ENCODE measurements around the gene TBC1D2.

The TBC1D2 gene

DNA sequence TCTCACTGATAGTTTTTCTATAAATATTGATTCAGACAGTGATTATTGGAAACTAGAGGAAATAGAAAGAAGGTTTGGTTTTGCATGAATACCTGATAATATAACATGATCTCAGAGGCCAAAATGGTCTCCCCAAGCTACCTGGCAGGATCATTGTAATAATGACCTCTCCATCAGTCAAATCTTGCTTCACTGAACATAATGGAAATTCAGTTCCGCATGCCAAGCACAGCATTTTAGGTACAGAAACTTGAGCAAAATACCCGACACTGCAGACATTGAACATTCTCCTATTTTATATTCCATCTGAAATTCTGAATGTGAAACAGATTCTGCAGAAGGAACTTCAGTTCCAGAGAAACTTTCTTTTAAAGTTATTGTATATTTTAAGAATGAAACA is 9.1 kb upstream of the TBC1D2 start:
- no peak for TF ChIP-seq POLR2AphosphoS5 (IDR thresholded peaks at IDR 0.05; ENCODE audit: borderline replicate concordance, low read depth, low read length)
- TF ChIP-seq FOXP2 (optimal IDR thresholded peaks at IDR 0.05; ENCODE audit: control extremely low read depth, extremely low read length, insufficient read depth) = no peak
- no peak for TF ChIP-seq EZH2 (IDR thresholded peaks at IDR 0.05)
- Histone ChIP-seq H3K9me3 (ENCODE audit: low read depth, low read length) (no peaks in the 10 kb centered on the region), H3K9ac (ENCODE audit: insufficient read length) (no peak overlapping the region), H3K4me3 (no peak overlapping the region), H3K27ac (no peak overlapping the region), H3K36me3 (ENCODE audit: insufficient read depth, low read length) (no peaks in the 10 kb centered on the region)
- no peak for DNase-seq (ENCODE audit: low read depth, low spot score)

DNA sequence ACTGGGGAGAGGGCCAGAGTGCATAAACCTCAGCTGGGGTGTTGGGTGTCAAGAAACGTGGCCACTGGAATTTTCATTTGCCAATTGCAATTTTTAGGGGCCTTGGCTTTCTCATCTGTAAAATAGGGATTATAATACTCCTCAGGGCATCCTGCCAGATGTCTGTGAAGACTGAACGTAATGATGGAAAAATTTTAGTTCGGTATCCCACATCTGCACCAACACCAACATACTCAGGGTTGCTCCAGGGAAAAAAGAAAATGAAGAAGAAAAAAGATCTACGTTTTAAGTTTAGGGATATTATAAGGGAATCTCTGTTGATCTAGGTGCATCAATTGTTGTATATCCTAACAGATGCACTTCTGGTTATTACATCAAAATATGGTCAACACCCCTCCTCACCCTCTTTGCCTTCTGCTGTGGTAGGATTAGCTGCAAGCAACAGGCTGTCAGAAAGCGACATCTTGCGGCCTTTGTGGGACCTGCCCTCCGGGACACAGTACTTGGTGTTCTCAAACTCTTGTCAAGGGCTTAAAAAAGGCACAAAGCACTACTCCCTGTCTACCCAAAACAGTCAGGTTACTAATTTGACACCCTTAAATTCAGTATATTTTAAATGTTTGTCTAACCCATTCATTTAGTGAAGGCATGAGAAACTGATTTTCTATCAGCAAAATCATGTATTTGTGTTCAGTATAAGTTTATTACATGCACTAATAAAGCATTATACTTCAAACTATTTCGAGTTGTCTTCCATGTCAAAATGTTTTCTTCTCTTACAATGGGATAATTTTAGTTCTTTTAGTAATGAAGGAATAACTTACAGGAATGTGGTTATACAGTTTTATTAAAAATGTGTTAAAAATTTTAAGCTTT is 8.3 kb upstream of the TBC1D2 start:
- Histone ChIP-seq H3K9me3 (ENCODE audit: low read depth, low read length) (no peaks in the 10 kb centered on the region), H3K4me3 (no peak overlapping the region), H3K27ac (no peak overlapping the region), H3K9ac (ENCODE audit: insufficient read length) (no peak overlapping the region), H3K36me3 (ENCODE audit: insufficient read depth, low read length) (no peaks in the 10 kb centered on the region)
- TF ChIP-seq FOXP2 (optimal IDR thresholded peaks at IDR 0.05; ENCODE audit: control extremely low read depth, extremely low read length, insufficient read depth) (no peak), EZH2 (IDR thresholded peaks at IDR 0.05) (no peak), POLR2AphosphoS5 (IDR thresholded peaks at IDR 0.05; ENCODE audit: borderline replicate concordance, low read depth, low read length) (no peak)
- DNase-seq (ENCODE audit: low read depth, low spot score) = peak; percentile 42

DNA sequence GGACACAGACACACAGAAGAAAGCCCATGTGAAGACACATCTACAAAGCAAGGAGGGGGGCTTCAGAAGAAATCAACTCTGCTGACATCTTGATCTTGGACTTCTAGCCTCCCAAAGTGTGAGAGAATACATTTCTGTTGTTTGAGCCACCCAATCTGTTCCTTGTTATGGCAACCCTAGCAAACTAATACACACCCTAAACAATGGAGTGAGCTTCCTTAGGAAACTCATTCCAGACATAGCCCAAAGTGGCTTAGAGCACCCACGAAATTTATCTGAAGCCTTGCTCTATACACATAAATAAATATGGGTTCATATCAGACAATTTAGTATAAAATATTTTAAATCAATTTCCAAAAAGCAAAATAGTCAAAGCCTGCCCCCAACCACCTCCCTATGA is 7.6 kb upstream of the TBC1D2 start:
- TF ChIP-seq POLR2AphosphoS5 (IDR thresholded peaks at IDR 0.05; ENCODE audit: borderline replicate concordance, low read depth, low read length) (no peak), FOXP2 (optimal IDR thresholded peaks at IDR 0.05; ENCODE audit: control extremely low read depth, extremely low read length, insufficient read depth) (no peak), EZH2 (IDR thresholded peaks at IDR 0.05) (no peak)
- H3K9ac ChIP-seq (ENCODE audit: insufficient read length) = no peak overlapping the region
- H3K4me3 ChIP-seq = no peak overlapping the region
- no peaks in the 10 kb centered on the region for H3K9me3 ChIP-seq (ENCODE audit: low read depth, low read length)
- DNase-seq (ENCODE audit: low read depth, low spot score) = no peak
- H3K36me3 ChIP-seq (ENCODE audit: insufficient read depth, low read length) = no peaks in the 10 kb centered on the region
- H3K27ac ChIP-seq = no peak overlapping the region

DNA sequence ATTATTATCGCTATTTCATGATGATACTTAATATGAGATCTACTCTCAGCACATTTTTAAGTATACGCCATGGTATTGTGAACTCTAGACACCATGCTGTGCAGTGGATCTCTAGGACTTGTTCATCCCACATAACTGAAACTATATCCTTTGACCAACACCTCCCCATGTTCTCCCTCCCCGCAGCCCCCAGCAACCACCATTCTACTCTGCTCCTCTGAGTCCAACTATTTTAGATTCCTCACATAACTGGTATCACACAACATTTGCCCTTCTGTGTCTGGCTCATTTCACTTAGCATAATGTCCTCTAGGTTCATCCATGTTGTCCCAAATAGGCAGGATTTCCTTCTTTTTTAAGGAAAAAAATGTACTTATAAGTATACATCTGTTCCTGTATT is 6.6 kb upstream of the TBC1D2 start:
- no peak for DNase-seq (ENCODE audit: low read depth, low spot score)
- Histone ChIP-seq H3K27ac (no peak overlapping the region), H3K9me3 (ENCODE audit: low read depth, low read length) (no peaks in the 10 kb centered on the region), H3K36me3 (ENCODE audit: insufficient read depth, low read length) (no peaks in the 10 kb centered on the region), H3K9ac (ENCODE audit: insufficient read length) (no peak overlapping the region), H3K4me3 (no peak overlapping the region)
- TF ChIP-seq FOXP2 (optimal IDR thresholded peaks at IDR 0.05; ENCODE audit: control extremely low read depth, extremely low read length, insufficient read depth) = no peak
- no peak for TF ChIP-seq EZH2 (IDR thresholded peaks at IDR 0.05)
- no peak for TF ChIP-seq POLR2AphosphoS5 (IDR thresholded peaks at IDR 0.05; ENCODE audit: borderline replicate concordance, low read depth, low read length)

DNA sequence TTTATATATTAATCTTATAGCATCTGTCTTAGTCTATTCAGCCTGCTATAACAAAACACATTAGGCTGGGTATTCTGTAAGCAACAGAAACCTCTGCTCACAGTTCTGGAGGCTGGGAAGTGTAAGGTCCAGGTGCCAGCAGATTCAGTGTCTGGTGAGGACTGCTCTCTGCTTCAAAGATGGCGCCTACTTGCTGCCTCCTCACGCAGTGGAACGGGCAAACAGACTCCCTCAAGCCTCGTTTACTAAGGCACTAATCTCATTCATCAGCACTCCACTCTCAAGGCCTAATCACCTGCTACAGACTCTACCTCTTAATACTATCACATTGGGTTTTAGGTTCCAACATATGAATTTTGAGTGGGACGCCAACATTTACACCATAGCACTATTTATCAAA is 5.2 kb upstream of the TBC1D2 start:
- Histone ChIP-seq H3K9ac (ENCODE audit: insufficient read length) (no peak overlapping the region), H3K4me3 (no peak overlapping the region), H3K9me3 (ENCODE audit: low read depth, low read length) (no peaks in the 10 kb centered on the region), H3K36me3 (ENCODE audit: insufficient read depth, low read length) (no peaks in the 10 kb centered on the region), H3K27ac (no peak overlapping the region)
- TF ChIP-seq EZH2 (IDR thresholded peaks at IDR 0.05) (no peak), FOXP2 (optimal IDR thresholded peaks at IDR 0.05; ENCODE audit: control extremely low read depth, extremely low read length, insufficient read depth) (no peak), POLR2AphosphoS5 (IDR thresholded peaks at IDR 0.05; ENCODE audit: borderline replicate concordance, low read depth, low read length) (no peak)
- no peak for DNase-seq (ENCODE audit: low read depth, low spot score)

DNA sequence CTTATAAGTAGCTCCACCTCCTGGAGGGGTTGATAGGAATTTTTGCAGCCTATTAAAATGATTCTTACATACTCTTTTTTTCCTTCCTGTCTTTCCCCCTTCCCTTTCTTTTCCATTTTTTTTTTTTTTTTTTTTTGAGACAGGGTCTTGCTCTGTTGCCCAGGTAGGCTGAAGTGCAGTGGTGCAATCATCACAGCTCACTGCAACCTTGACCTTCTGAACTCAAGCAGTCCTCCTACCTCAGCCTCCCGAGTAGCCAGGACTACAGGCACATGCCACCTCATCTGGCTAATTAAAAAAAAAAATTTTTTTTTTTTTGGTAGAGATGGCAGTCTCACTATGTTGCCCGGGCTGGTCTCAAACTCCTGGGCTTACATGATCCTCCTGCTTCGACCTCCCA is 4.3 kb upstream of the TBC1D2 start:
- DNase-seq (ENCODE audit: low read depth, low spot score) = no peak
- TF ChIP-seq POLR2AphosphoS5 (IDR thresholded peaks at IDR 0.05; ENCODE audit: borderline replicate concordance, low read depth, low read length) (no peak), EZH2 (IDR thresholded peaks at IDR 0.05) (no peak), FOXP2 (optimal IDR thresholded peaks at IDR 0.05; ENCODE audit: control extremely low read depth, extremely low read length, insufficient read depth) (no peak)
- Histone ChIP-seq H3K9me3 (ENCODE audit: low read depth, low read length) (no peaks in the 10 kb centered on the region), H3K27ac (no peak overlapping the region), H3K36me3 (ENCODE audit: insufficient read depth, low read length) (no peaks in the 10 kb centered on the region), H3K4me3 (no peak overlapping the region), H3K9ac (ENCODE audit: insufficient read length) (no peak overlapping the region)

DNA sequence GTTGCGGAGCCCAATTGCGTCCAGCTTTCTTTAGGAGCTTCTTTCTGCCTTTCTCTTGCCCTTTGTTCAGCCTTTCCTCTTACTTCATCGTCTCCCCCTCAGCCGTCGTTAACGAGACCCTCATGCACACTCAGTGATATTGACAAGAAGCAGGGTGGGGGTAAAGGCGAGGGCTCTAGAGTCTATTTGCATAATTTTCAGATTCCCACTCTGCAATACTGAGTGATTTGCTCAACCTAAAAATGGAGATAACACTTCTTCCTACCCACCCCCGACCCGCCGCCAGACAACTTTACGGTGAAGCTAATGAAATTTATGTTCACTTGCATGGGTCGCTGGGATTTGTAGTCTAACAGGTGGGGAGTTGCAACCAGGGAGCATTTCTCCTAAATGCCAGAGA is 1.3 kb upstream of the TBC1D2 start:
- TF ChIP-seq EZH2 (IDR thresholded peaks at IDR 0.05) = no peak
- TF ChIP-seq FOXP2 (optimal IDR thresholded peaks at IDR 0.05; ENCODE audit: control extremely low read depth, extremely low read length, insufficient read depth) = no peak
- no peak for TF ChIP-seq POLR2AphosphoS5 (IDR thresholded peaks at IDR 0.05; ENCODE audit: borderline replicate concordance, low read depth, low read length)
- peak overlapping the region; percentile 90 for H3K9ac ChIP-seq (ENCODE audit: insufficient read length)
- DNase-seq (ENCODE audit: low read depth, low spot score) = no peak
- H3K4me3 ChIP-seq = peak overlapping the region; percentile 99
- H3K9me3 ChIP-seq (ENCODE audit: low read depth, low read length) = no peaks in the 10 kb centered on the region
- no peak overlapping the region for H3K27ac ChIP-seq
- H3K36me3 ChIP-seq (ENCODE audit: insufficient read depth, low read length) = no peaks in the 10 kb centered on the region

DNA sequence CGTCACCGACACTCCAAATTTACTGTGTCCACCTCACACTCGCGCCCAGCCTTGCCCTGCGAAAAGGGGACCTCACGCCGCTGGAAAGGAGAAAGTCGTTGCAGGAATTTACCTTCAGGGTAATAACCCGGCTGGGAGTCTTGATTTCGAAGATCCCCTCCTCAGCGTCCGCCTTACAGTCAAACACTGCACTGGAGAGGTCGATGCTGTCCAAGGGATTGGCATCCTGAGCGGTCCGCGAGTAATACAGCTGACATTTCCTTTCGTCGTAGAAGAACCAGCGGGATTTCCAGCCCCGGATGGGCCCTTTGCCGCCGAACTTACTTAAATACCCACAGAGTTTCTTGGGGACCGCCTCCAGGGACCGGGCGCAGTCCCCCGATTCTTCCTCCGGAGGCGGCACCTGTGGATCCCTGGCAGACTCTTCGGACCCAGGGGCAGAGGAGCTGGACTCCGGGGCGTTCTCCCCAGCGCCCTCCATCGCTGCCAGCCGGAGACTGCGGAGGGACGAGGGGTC is 330 bp downstream of the TBC1D2 start:
- DNase-seq (ENCODE audit: low read depth, low spot score) = no peak
- Histone ChIP-seq H3K36me3 (ENCODE audit: insufficient read depth, low read length) (no peaks in the 10 kb centered on the region), H3K4me3 (peak overlapping the region; percentile 99), H3K9me3 (ENCODE audit: low read depth, low read length) (no peaks in the 10 kb centered on the region), H3K27ac (no peak overlapping the region), H3K9ac (ENCODE audit: insufficient read length) (peak overlapping the region; percentile 58)
- TF ChIP-seq POLR2AphosphoS5 (IDR thresholded peaks at IDR 0.05; ENCODE audit: borderline replicate concordance, low read depth, low read length) = no peak
- no peak for TF ChIP-seq FOXP2 (optimal IDR thresholded peaks at IDR 0.05; ENCODE audit: control extremely low read depth, extremely low read length, insufficient read depth)
- no peak for TF ChIP-seq EZH2 (IDR thresholded peaks at IDR 0.05)

Measured in SK-N-MC (cell line).